Esophagus muscularis mucosa (tissue), 4 donors: ENCODE data around the gene COBL. TPM values are rescaled to one million over a fixed set of nuclear protein-coding genes. Genes with fewer than 3 reads are reported as not detected.

Experiments used
- DNase-seq: peaks from one replicate; pipeline ENCODE4 v3.0.0-alpha.2; 2017; ENCODE audit errors: extremely low spot score
- H3K27ac ChIP-seq, 4 donors: fragments of 200-600 bp; sonication (generic); replicated peaks in 1 of 4; 1 replicate in 3 of 4; 2 replicates in 1 of 4; pipeline ENCODE4 v1.5.1; 2016 to 2019; ENCODE audit warnings: mild to moderate bottlenecking in 1 of 4
- H3K27me3 ChIP-seq, 4 donors: fragments of 200-600 bp; sonication (generic); one replicate each; pipeline versions ENCODE4 v1.5.1 to v1.6.0; 2016 to 2019
- H3K36me3 ChIP-seq, 4 donors: fragments of 200-600 bp; sonication (generic); one replicate each; pipeline ENCODE4 v1.5.1; 2016 to 2019
- H3K4me1 ChIP-seq, 4 donors: fragments of 200-600 bp; sonication (generic); one replicate each; pipeline ENCODE4 v1.5.1; 2016 to 2019
- H3K4me3 ChIP-seq, 4 donors: fragments of 200-600 bp; sonication (generic); 1 replicate in 2 of 4; 2 replicates in 2 of 4; pipeline ENCODE4 v1.5.1; 2016 to 2019; ENCODE audit warnings: mild to moderate bottlenecking in 4 of 4, moderate library complexity in 1 of 4
- H3K9me3 ChIP-seq, 4 donors: fragments of 200-600 bp; sonication (generic); 1 replicate in 3 of 4; 2 replicates in 1 of 4; pipeline ENCODE4 v1.5.1; 2016 to 2019
- CTCF ChIP-seq, 3 experiments: fragments of 200-600 bp in 2 of 3; fragments of 450-650 bp in 1 of 3; sonication (generic) in 2 of 3; IDR thresholded peaks; one replicate each; pipeline ENCODE4 v1.5.1; 2017 to 2019; ENCODE audit warnings: antibody characterized with exemption in 3 of 3, mild to moderate bottlenecking in 2 of 3, moderate library complexity in 1 of 3
- EP300 ChIP-seq: sonication (generic); formaldehyde crosslinking; IDR thresholded peaks from one replicate; pipeline ENCODE4 v1.6.1; 2017; ENCODE audit warnings: antibody characterized with exemption
- POLR2A ChIP-seq: fragments of 450-650 bp; IDR thresholded peaks from one replicate; pipeline ENCODE4 v1.6.1; 2017; ENCODE audit warnings: antibody characterized with exemption, moderate library complexity, mild to moderate bottlenecking, low read depth
- POLR2AphosphoS5 ChIP-seq, 2 donors: sonication (generic); formaldehyde crosslinking; IDR thresholded peaks; one replicate each; pipeline ENCODE4 v1.6.1; 2017; ENCODE audit warnings: antibody characterized with exemption in 2 of 2
- WGBS: methylation state at CpG from one replicate; pipeline ENCODE4 v1.1.5; 2018; 5-methylcytosine and 5-hydroxymethylcytosine counted together
- intact Hi-C: fragments of 100-400 bp; cut with DNase I; formaldehyde crosslinking; loops from one replicate; pipeline ENCODE4 v1.15.1; 2023
- total RNA-seq, 4 donors: library from RNA; depleted of rRNA; stranded (reverse); fragments of >200 nt; gene quantifications; one replicate each; pipeline versions ENCODE4 v1.1.0 to v1.2.1, GENCODE V29; 2016

Gene COBL
- total RNA-seq, 4 donors from 2014 or later, result 29.8 to 51.4 (median 45.9) TPM

GRCh38 chr7:51007551-51008505, 308.8 kb downstream of the COBL start:
- TF ChIP-seq POLR2A (no peak), EP300 (no peak), POLR2AphosphoS5 (IDR thresholded peaks at IDR 0.05) (no peak), CTCF (IDR thresholded peaks at IDR 0.05) (no peak)
- H3K36me3 ChIP-seq, result no peaks in the 10 kb centered on the region
- WGBS, result 89% methylated on average over 21 of the region's 21 CpGs
- H3K4me1 ChIP-seq, result peaks cover 6 to 15% (median 13%) of the 10 kb centered on the region in 4 donors
- no peaks in the 10 kb centered on the region for H3K9me3 ChIP-seq
- H3K4me3 ChIP-seq, result no peak overlapping the region
- DNase-seq, result peak; percentile 86
- H3K27ac ChIP-seq, result no peak overlapping the region
- intact Hi-C loops, result no loop called here
- H3K27me3 ChIP-seq, result no peaks in the 10 kb centered on the region

GRCh38 chr7:51006483-51007235, 309.9 kb downstream of the COBL start:
- peak; percentile 80 for DNase-seq
- intact Hi-C loops, result no loop called here
- TF ChIP-seq CTCF (IDR thresholded peaks at IDR 0.05) (no peak), POLR2AphosphoS5 (IDR thresholded peaks at IDR 0.05) (no peak), POLR2A (no peak), EP300 (no peak)
- Histone ChIP-seq H3K36me3 (no peaks in the 10 kb centered on the region), H3K4me3 (no peak overlapping the region), H3K27ac (no peak overlapping the region), H3K9me3 (no peaks in the 10 kb centered on the region), H3K27me3 (no peaks in the 10 kb centered on the region), H3K4me1 (peaks cover 6 to 15% (median 13%) of the 10 kb centered on the region in 4 donors)
- 74% methylated on average over 3 of the region's 3 CpGs for WGBS

- Histone ChIP-seq H3K27ac (no peak overlapping the region), H3K36me3 (no peaks in the 10 kb centered on the region), H3K4me3 (no peak overlapping the region), H3K4me1 (peaks cover 5 to 9% (median 7%) of the 10 kb centered on the region in 4 donors), H3K9me3 (no peaks in the 10 kb centered on the region), H3K27me3 (no peaks in the 10 kb centered on the region)
- TF ChIP-seq POLR2AphosphoS5 (IDR thresholded peaks at IDR 0.05) (no peak), POLR2A (no peak), CTCF (IDR thresholded peaks at IDR 0.05) (no peak), EP300 (no peak)
- intact Hi-C loops, result no loop called here
- 98% methylated on average over 2 of the region's 2 CpGs for WGBS
- DNase-seq, result peak; percentile 50
These were observed 311.5 kb downstream of the COBL start for GRCh38 chr7:51005074-51005473.

GRCh38 chr7:51000956-51001355, 315.7 kb downstream of the COBL start:
- intact Hi-C loops, result no loop called here
- WGBS, result 54% methylated on average over 3 of the region's 3 CpGs
- no peaks in the 10 kb centered on the region for H3K4me1 ChIP-seq
- DNase-seq, result peak; percentile 31
- H3K27me3 ChIP-seq, result no peaks in the 10 kb centered on the region
- H3K27ac ChIP-seq, result no peak overlapping the region
- H3K36me3 ChIP-seq, result no peaks in the 10 kb centered on the region
- no peaks in the 10 kb centered on the region for H3K9me3 ChIP-seq
- TF ChIP-seq CTCF (IDR thresholded peaks at IDR 0.05), result no peak
- TF ChIP-seq POLR2A, result no peak
- TF ChIP-seq POLR2AphosphoS5 (IDR thresholded peaks at IDR 0.05), result no peak
- no peak for TF ChIP-seq EP300
- H3K4me3 ChIP-seq, result no peak overlapping the region
